ENCODE measurements around the gene SERPINB10.
A peak's percentile ranks its signal among the peaks of the same experiment; 100 is the strongest.

SERPINB10 gene

GRCh38 chr18:63970809-63971205 is 63.0 kb downstream of the SERPINB10 start:
- Histone ChIP-seq H3K27me3 (ENCODE audit: control insufficient read depth, low read length) (peaks cover 10% of the 10 kb centered on the region), H3K27ac (ENCODE audit: low read depth, low read length) (no peak overlapping the region), H3K9me3 (ENCODE audit: control insufficient read depth, insufficient read depth, low read length) (no peaks in the 10 kb centered on the region), H3K9me2 (replicated peaks; ENCODE audit: control insufficient read depth, low read length) (no peaks in the 10 kb centered on the region), H3K4me2 (ENCODE audit: low read length) (peak overlapping the region; percentile 96), H4K20me1 (ENCODE audit: control insufficient read depth, insufficient read depth, low read depth, low read length) (no peaks in the 10 kb centered on the region), H3K4me3 (ENCODE audit: low read length) (peak overlapping the region; percentile 98), H3F3A (ENCODE audit: control insufficient read depth, insufficient read depth) (peaks cover 8% of the 10 kb centered on the region; the same call in 1 of the 2 replicates), H3K4me1 (ENCODE audit: control insufficient read depth, low read length) (peaks cover 29% of the 10 kb centered on the region), H3K79me2 (ENCODE audit: control insufficient read depth, low read length) (no peaks in the 10 kb centered on the region), H3K36me3 (ENCODE audit: control insufficient read depth, low read length) (no peaks in the 10 kb centered on the region; the same call in 1 of the 2 replicates)
- TF ChIP-seq, protein P1, sequence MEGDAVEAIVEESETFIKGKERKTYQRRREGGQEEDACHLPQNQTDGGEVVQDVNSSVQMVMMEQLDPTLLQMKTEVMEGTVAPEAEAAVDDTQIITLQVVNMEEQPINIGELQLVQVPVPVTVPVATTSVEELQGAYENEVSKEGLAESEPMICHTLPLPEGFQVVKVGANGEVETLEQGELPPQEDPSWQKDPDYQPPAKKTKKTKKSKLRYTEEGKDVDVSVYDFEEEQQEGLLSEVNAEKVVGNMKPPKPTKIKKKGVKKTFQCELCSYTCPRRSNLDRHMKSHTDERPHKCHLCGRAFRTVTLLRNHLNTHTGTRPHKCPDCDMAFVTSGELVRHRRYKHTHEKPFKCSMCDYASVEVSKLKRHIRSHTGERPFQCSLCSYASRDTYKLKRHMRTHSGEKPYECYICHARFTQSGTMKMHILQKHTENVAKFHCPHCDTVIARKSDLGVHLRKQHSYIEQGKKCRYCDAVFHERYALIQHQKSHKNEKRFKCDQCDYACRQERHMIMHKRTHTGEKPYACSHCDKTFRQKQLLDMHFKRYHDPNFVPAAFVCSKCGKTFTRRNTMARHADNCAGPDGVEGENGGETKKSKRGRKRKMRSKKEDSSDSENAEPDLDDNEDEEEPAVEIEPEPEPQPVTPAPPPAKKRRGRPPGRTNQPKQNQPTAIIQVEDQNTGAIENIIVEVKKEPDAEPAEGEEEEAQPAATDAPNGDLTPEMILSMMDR (IDR thresholded peaks at IDR 0.05; ENCODE audit: low read depth, low read length, poor library complexity, severe bottlenecking): no peak
- no peak for TF ChIP-seq EZH2phosphoT487 (IDR thresholded peaks at IDR 0.05; ENCODE audit: borderline replicate concordance, low read length)

- Histone ChIP-seq H3K27me3 (ENCODE audit: control insufficient read depth, low read length) (peaks cover 8% of the 10 kb centered on the region), H3K9me3 (ENCODE audit: control insufficient read depth, insufficient read depth, low read length) (no peaks in the 10 kb centered on the region), H3K79me2 (ENCODE audit: control insufficient read depth, low read length) (no peaks in the 10 kb centered on the region), H3K4me2 (ENCODE audit: low read length) (peak overlapping the region; percentile 96), H3K27ac (ENCODE audit: low read depth, low read length) (no peak overlapping the region), H3K36me3 (ENCODE audit: control insufficient read depth, low read length) (no peaks in the 10 kb centered on the region; the same call in 1 of the 2 replicates), H4K20me1 (ENCODE audit: control insufficient read depth, insufficient read depth, low read depth, low read length) (no peaks in the 10 kb centered on the region), H3F3A (ENCODE audit: control insufficient read depth, insufficient read depth) (peaks cover 10% of the 10 kb centered on the region; the same call in 1 of the 2 replicates), H3K9me2 (replicated peaks; ENCODE audit: control insufficient read depth, low read length) (no peaks in the 10 kb centered on the region), H3K4me1 (ENCODE audit: control insufficient read depth, low read length) (peaks cover 36% of the 10 kb centered on the region), H3K4me3 (ENCODE audit: low read length) (peak overlapping the region; percentile 98)
- TF ChIP-seq, protein P1 (IDR thresholded peaks at IDR 0.05; ENCODE audit: low read depth, low read length, poor library complexity, severe bottlenecking): no peak
- TF ChIP-seq EZH2phosphoT487 (IDR thresholded peaks at IDR 0.05; ENCODE audit: borderline replicate concordance, low read length): no peak
Observed at GRCh38 chr18:63971320-63972001, 63.7 kb downstream of the SERPINB10 start.

DNA sequence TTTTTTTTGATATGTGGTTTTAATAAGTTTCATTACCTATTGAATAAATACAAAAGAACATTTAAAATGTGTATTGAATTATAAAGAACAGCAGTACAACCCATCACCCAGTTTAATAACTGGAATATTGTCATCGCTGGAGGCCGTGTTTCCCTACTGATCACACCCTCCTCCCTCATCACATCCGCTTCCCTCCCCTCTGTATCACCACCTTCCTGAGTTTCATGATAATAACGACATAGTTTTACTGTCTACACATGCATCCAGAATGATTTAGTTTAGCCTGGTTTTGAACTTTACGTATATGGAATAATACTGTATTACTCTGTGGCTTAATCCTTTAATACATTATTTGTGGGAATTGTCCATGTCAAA is 64.2 kb downstream of the SERPINB10 start:
- Histone ChIP-seq H3K79me2 (ENCODE audit: control insufficient read depth, low read length) (no peaks in the 10 kb centered on the region), H3K4me2 (ENCODE audit: low read length) (no peak overlapping the region), H3K4me1 (ENCODE audit: control insufficient read depth, low read length) (peaks cover 37% of the 10 kb centered on the region), H3K9me2 (replicated peaks; ENCODE audit: control insufficient read depth, low read length) (no peaks in the 10 kb centered on the region), H3K36me3 (ENCODE audit: control insufficient read depth, low read length) (no peaks in the 10 kb centered on the region; the same call in 1 of the 2 replicates), H3F3A (ENCODE audit: control insufficient read depth, insufficient read depth) (peaks cover 10% of the 10 kb centered on the region; the same call in 1 of the 2 replicates), H3K27ac (ENCODE audit: low read depth, low read length) (no peak overlapping the region), H3K4me3 (ENCODE audit: low read length) (no peak overlapping the region), H3K9me3 (ENCODE audit: control insufficient read depth, insufficient read depth, low read length) (no peaks in the 10 kb centered on the region), H3K27me3 (ENCODE audit: control insufficient read depth, low read length) (peaks cover 7% of the 10 kb centered on the region; the same call in 1 of the 2 replicates), H4K20me1 (ENCODE audit: control insufficient read depth, insufficient read depth, low read depth, low read length) (no peaks in the 10 kb centered on the region)
- TF ChIP-seq EZH2phosphoT487 (IDR thresholded peaks at IDR 0.05; ENCODE audit: borderline replicate concordance, low read length): no peak
- TF ChIP-seq, protein P1 (IDR thresholded peaks at IDR 0.05; ENCODE audit: low read depth, low read length, poor library complexity, severe bottlenecking): no peak
